Posterior vena cava (tissue), 2 donors: ENCODE results near the gene GNAZ. TPM values are rescaled to one million over a fixed set of nuclear protein-coding genes. Genes with fewer than 3 reads are reported as not detected.

Experiments used
- DNase-seq: peaks from one replicate; pipeline ENCODE4 v3.0.0-alpha.2; 2020; ENCODE audit warnings: low spot score
- intact Hi-C, 2 donors: fragments of 100-400 bp; cut with DNase I; formaldehyde crosslinking; loops; one replicate each; pipeline versions ENCODE4 v1.14.1 to v1.14.2; 2022 to 2023
- total RNA-seq, 2 donors: library from RNA; stranded (reverse); fragmentation: NEBNext Ultra II Directional; extraction: Animal tissue kit (Norgen Biotek cat#: 25700); gene quantifications; one replicate each; pipeline ENCODE4 v1.2.1, GENCODE V29; 2021
- donor health status: DM: yes; HTN: yes; CAD: no.
- donor health status: DM: yes; HTN: yes; CAD: no.

GNAZ gene
- total RNA-seq, 2 donors from 2014 or later = 34.3 to 37.0 TPM

DNA sequence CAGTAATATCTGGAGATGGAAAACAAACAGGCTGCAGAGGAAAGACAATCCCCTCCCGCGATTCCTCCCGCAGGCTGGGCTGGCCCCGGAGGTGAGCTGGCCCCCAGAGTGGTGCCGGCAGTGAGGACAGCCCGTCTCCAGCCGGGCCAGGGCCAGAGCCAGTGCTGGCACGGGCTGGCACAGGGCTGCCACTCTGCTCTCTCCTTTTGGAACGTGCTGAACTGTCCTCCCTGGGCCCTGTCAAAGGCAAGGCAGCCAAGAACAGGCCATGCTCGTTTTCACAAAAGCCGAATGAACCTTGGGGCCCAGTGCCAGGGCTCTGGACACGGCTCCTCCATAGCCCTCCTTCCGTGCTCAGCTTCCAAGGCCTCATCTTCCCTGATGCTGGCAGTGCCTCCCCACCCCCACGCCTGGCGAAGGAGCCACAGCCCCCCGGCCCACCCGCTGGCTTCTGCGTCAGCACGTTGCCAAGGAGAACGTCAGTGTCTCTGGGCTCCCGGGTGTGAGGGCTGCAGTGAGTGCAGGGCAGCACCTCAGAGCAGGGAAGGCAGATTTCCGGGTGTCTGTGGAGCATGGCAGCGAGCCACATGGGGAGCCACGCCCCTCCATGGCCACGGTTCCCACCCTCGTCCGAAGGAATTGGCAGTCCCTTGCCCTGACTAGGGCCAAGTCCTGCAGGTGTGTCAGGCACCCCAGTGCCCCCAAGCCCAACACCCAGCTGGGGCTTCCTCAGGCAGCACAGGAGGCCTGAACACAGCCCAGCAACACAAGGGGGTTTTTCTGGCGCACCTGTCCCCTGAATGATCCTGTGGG, 28.6 kb downstream of the GNAZ start:
- no peak for DNase-seq
- intact Hi-C loops = no loop called here

DNA sequence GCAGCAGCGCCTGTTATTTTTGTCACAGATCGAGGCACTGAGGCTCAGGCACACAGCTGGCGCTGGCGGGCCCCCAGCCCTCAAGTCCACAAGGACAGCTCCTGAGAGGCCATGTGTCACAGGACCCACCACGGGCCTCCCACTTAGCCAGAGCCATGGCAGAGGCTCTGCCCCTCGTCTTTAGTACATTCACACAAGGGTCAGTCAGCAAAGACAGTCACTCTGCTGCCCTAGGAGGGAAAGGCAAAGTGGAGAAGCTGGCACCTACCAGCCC, 29.1 kb downstream of the GNAZ start:
- DNase-seq = no peak
- intact Hi-C loops = no loop called here

DNA sequence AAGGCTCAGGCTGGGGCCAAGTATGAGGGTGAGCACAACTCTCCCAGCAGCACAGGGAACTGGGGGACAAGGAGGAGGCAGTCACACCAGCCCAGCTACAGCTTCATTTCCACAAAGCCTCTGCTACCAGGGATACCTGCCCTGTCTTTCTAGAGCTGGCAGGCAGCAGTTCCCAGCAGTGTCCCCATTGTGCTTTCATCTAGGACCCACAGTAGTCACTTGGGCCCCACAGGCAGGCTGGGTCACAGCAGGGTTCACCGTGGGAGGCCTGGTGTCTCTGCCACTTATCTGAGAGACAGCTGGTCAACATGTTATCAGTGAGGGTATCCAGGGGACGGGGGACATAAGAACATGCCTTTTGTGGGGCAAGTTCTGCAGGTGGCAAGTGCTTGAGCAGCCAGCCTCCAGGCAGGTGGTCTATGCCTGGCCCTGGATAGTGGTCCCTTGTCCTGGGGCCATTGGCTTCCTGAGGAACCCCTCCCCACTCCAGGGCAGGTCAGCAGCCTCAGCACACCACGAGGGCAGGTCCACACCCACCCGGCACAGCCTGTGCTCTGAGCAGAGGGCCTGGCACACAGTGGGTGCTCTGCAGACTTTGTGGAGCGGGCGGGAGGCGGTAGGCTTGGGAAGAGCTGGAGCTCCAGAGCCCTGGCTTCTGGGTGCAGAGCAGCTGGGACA, 29.9 kb downstream of the GNAZ start:
- DNase-seq = no peak
- intact Hi-C loops = no loop called here

DNA sequence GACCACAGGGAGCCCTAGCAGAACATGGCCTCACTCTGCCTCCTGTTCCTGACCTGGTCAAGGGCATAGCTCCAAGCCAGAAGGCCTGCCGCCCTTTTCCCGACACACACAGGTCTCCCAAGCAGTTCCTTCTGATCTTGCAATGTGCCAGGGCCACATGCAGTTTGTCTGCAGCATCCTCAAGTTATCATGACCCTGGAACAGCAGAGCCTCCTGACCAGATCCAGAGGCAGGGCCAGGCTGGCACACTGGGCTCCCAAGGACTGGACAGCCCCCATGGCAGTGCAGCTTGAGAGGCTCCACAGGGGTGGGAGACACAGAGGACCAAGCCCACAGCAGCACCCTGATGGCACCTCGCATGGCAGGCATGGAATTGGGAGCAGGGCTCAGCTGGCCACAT, 31.2 kb downstream of the GNAZ start:
- intact Hi-C loops = no loop called here
- DNase-seq = no peak

DNA sequence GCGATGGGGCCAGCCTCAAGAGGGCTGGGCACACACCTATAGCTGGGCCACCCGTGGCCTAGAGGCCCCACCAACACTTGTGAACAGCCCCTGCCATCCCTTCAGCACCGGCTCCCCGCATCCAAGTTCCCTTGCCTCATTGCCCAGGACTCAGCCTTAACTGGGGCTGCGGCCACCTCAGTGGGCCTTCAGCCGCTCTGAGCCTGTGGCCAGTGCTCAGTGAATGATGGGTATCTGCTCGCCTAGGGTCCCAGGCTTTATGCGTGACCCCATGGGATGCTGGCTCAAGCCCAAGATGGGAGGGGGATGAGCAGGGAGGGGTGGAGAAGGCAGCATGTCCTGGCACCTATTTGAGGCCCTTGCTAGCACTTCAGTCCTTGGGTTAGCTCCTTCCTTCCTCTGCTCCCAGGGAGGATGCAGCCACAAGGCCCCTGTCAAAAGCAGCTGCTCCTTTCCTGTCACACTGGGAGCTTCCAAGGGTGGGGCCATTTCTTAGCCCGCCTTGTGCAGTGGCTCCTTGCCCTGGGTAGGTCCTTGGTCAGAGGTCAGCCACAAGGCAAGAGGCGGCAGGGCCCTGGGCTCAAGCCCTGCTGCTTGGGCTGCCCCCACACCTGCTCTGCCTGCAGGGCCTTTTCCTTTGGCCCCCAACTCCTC, 31.8 kb downstream of the GNAZ start:
- DNase-seq = no peak
- intact Hi-C loops = no loop called here

DNA sequence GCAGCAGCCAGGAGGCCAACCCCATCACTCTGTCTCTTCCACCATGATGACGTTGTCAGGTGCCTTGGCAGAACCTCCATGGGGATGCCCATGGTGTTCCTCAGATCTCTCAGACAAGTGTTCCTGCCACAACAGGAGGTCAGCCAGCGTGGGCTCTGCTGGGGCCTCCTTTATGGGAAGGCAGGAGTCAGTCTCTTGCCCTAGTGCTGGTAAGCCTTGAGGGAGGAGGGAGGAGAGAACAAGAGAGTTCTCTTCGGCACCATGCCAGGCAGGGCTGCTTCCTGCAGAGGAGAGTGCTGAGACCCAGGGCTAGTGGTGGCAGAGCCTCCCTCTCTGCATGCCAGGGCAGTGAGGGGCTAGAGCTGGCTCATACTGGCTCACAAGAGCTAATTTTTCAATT, 32.5 kb downstream of the GNAZ start:
- DNase-seq = no peak
- intact Hi-C loops = no loop called here

DNA sequence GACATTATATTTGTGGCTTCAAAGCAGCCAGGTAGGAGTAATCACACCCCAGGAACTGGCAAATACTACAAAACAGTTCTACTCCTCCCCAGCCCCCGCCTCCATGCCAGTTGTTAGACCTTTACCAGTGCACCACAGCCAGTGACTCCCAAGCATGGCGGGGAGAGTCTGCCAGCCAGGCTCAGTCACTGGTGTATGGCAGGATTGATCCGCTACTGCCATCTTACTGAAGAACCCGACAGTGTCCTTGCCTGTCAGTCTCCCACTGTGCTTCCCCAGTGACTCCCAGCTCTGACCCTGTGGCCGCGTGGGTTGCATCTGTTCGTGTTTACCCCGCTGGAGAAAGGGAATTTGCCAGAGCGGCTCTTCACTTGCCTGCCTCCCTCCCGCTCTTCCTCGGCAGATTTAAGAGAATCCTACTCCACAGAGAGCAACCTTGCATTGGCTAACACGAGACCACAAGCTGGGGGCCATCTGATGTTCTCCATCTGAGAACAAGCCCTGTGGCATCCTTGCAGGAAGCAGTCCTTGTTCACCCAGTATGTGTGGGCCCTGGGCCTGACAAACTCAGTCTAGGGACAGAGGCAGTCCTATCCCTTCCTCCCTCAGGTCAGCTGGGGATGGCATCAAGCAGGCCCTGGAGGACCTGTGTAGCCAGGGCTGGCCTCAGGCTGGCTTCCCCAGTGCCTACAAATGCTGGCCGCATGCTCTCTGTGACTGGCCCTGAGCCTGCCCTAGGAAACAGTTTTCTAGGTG, 33.1 kb downstream of the GNAZ start:
- DNase-seq = no peak
- intact Hi-C loops = no loop called here

DNA sequence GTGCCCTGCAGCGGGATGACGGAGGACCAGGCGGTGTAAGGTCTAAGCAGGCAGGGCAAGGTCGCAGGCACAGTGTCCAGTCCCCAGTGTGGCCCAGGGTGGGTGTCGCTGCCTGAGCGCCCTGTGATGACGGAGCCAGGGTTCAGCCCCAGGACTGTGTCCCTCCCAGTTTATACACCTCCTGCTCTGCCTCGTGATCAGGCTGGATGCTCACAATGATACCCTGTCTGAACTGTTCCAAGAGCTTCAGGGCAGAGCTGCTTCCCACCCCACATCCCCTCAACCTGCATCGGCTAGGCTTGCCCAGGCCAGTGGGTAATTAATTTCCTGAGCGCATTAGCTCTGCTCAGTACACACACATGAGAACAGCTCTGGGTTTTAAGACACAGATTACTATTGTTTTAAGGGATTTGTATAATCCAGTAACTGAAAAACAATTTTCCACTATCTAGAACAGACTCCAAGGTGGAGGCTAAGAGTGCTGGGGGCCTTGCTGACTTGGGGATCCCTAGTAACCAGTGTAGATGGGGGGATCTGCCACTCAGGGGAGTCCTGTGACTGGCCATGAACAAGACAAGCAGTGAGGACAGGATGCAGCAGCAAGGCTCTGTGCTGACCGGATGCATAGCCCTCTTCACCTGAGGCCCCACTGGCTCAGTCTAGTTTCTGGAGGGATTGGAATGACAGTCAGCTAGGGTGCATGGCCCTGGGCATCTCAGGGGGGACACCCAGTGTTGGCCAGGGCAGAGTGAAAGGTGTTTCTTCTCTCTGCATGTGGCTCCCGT, 34.1 kb downstream of the GNAZ start:
- no peak for DNase-seq
- intact Hi-C loops = no loop called here

DNA sequence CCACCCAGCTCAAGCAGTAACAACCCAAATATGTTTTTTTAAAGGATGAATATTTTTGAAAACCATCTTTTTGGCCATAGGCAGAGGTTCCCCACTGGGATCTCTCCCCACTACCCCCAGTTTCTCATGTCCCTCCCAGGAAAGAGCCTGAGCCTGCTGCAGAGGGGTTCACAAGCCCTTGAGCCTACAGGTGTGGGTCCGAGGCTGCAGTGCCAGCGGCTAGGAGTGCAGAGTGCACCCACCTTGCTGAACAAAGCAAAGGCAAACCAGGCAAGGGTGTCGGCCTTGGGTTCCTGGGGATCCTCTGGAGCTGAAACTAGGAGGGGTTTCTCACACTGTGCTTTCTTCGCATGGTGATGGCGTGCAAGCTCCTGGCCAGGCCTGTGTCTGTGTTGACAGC, 35.0 kb downstream of the GNAZ start:
- intact Hi-C loops = no loop called here
- no peak for DNase-seq

DNA sequence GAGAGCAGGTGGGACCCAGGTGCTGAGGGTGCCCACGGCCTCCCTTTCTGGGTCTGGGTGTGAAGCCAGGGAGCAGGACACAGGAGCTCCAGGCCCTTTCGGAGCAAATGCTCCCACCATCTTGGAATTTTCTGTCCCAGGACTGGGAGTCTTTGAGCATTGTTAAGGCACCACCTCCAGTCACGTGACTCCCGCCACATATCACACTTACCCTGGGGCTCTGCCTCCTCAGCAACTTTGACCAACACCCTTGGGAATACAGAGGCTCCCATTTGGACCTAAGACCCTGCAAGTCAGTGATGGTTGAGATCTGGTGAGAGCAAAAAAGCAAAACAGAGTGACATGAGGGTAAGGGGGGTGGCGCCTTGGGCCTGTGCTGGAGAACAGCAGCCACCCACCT, 35.6 kb downstream of the GNAZ start:
- intact Hi-C loops = no loop called here
- DNase-seq = no peak

DNA sequence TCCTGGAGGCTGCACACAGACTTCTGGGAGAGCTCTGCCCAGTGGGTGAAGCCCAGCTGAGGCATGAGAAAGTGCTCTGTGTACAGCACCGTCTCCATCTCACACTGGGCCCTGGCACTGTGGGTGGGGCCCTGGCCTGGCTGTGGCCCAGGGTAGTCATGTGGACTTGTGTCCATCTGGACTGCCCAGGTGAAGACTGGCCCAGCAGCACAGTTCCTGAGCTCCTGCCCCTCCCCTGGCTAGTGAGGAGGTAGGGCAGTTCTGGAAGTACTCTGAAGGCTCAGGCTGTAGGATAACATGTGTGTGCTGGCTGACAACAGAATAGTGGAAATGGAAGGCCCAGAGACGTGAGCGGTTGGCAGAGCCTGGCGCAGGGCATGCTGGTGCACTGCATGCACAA, 36.0 kb downstream of the GNAZ start:
- DNase-seq = no peak
- intact Hi-C loops = no loop called here

DNA sequence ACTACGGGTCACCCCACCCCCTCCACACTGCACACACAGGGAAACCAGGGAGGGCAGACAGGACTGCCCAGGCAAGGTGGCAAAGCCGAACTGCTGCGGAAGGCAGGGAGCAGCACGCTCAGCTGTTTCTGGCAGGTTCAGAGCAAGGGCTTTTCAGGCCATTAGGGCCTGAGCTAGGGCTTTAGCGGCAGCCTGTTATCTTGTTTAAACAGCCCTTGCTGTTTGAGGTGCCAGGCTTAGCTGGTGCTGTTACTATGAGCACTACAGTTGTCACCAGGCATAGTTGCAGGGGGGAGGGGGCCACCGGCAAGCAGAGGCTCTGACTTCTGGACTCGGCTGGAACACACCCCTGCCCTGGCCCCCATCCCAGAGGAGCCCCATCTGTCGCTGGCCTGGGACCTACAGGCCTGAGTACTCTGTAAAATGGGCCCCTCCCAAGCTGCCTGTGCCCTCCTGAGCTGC, 36.6 kb downstream of the GNAZ start:
- DNase-seq = no peak
- intact Hi-C loops = no loop called here

DNA sequence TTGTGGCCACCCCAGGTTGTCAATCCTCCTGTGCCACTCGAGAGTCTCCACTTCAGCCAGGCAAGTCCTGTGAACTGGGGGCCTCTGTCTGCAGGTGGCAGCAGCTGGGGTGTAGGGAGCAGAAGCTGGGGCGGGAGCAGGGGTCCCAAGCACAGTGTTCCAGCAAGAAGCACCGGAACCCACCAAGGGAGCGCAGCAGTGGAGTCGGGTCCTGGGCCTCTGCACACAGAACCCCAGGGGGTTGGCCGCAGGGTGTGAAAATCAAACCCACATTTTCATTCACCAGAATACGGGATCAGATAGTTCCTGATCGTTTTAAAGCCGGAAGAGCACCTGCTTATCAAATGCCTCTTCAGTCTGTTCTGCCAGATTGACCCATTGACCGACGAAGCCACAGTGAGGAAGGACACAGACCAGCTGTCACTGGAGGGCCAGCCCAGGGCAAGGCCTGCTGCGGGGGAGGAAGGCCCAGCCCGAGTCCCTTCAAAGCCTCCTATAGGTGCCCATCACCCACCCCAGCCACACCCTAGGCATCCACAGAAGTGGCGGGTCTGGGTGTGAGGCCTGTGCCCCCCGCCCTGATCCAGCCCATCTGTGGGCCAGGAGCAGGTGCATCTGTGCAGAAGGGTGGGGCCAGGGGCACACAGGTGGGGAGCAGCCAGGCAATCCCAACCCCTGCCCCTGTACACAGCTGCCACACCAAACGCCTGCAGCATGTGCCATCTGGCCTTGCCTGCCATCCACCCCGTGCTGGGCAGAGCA, 37.3 kb downstream of the GNAZ start:
- intact Hi-C loops = no loop called here
- no peak for DNase-seq

DNA sequence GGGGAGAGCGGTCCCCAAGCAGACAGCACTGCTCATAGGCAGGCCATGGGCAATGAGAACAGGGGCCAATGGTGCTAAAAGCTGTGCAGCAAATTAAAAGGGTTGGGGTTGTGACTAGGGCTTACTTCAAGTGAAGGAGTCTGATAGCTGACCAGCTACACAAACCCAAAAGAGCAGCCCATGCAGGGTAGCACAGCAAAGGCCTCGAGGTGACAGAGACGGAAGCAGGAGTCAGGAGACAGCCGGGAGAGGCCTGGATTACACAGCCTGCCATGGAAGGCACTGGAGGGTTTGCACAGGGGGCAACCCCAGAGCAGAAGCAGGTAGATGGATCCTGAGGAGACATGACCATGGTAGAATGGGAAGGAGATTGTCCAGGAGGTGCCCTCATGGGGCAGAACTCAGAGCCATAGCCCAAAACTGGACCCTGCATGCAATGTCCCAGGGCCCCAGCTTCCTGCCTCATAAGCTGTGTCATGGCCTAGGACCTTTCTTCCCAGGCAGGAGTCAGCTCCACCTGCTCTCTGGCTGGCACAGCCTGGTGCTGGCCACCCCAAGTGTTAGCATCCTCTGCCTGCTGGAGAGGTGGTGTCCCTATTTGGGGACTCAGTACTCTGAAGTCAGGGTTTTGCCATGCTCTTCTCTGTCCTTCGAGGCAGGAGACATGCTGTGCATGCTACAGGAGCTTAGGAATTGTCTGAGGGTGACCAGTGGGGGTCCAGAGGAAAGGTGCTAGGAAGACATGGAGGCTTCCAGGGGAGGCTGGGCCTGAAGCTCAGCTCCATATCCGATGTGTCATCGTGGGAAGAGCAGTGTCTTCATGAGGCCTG, 38.1 kb downstream of the GNAZ start:
- intact Hi-C loops = no loop called here

DNA sequence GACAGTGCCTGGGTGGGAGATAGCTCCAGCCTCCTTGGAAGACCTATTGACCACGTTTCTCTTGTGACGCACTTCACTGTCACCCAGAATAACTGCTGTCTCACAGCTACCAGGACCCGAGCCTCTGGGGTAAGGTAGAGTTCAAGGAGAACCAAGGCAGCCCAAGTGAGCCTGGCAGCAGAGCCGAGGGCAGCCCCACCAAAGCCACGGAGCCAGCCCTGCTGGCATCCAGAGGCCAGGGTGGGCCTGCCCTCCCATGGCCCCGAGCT, 38.7 kb downstream of the GNAZ start:
- no peak for DNase-seq
- intact Hi-C loops = no loop called here

More for the DNA sequence above, 38.1 kb downstream of the GNAZ start:
- no peak for DNase-seq

DNA sequence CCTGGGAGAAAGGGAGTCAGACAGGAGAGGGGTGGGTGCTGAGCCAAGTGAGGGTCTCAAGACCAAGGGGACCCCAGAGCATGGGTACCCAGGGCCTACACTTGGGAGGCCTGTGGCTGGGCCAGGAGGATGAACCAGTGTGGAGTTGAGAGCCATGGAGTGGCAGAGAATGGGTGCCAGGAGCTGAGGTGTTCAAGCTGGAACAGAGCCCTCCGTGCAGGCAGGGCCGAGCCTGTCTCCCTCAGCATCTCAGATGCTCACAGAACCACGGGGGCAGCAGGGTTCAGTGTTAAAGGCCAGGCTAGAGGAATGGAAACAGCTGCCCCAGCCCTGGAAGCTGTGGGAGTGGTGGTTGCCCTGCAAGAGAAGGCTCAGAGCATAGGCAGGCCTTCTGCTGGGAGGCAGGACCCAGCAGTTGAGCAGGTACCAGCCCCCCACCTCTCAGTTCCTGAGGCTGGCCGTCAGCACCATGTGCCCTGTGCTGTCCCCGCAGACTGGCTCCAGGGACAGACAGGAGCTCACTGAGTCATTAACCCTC, 39.2 kb downstream of the GNAZ start:
- intact Hi-C loops = no loop called here
- DNase-seq = no peak

DNA sequence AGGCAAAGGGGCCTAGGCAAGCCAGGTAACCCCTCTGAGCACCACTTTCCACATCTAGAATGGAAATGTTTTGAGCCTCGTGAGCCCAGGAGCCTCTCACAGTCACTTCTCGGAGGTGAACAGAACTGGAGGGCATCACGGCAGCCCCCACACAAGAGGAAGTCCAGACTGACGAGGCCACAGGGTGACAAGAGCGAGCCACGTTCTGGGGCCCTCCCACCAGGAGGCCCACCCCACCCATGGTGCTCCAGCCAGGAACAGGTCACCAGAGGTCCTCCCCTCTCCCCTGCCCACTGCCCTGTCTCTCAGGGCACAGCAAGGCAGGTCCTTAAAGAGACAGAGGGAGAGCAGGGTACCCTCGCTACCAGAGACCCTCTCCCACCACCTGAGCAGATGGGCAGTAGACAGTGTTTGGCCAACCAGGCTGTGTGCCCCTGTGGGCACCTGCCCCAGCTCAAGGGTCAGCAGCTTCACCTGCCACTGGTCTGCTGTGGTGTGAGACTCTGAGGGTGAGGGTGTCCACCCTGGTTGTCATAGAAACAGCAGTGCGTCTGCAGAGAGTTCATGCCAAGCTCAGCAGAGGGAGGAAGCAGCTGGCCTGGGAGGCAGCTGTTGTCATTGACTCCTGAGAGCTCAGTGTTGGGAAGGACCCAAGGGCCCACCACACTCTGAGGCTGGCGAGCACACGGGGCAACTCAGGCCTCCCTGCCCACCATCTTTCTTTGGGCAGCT, 40.0 kb downstream of the GNAZ start:
- intact Hi-C loops = no loop called here
- no peak for DNase-seq
